WERI-Rb-1 (cell line): ENCODE measurements around the gene FGFR3.

Experiments
- DNase-seq: peaks from one replicate; pipeline ENCODE4 v3.0.0-alpha.2; 2020
- H3K27ac ChIP-seq: fragments of 250-450 bp; sonication (Bioruptor Pico); 2 replicates; pipeline ENCODE4 v1.5.1; 2020; ENCODE audit warnings: mild to moderate bottlenecking, moderate library complexity
- H3K27me3 ChIP-seq: fragments of 250-450 bp; sonication (Bioruptor Pico); 2 replicates; pipeline ENCODE4 v1.5.1; 2021; ENCODE audit warnings: mild to moderate bottlenecking, low read depth, moderate library complexity; ENCODE audit not compliant: insufficient read depth, severe bottlenecking
- H3K36me3 ChIP-seq: fragments of 250-450 bp; sonication (Bioruptor Pico); 2 replicates; pipeline ENCODE4 v1.5.1; 2020; ENCODE audit warnings: mild to moderate bottlenecking, moderate library complexity
- H3K4me3 ChIP-seq: 2 replicates; pipeline ENCODE4 v1.5.1; 2011; ENCODE audit warnings: low read depth, mild to moderate bottlenecking, control low read depth, low read length
- H3K9me3 ChIP-seq: fragments of 250-450 bp; sonication (Bioruptor Pico); 2 replicates; pipeline ENCODE4 v1.5.1; 2021; ENCODE audit warnings: mild to moderate bottlenecking, moderate library complexity; ENCODE audit not compliant: severe bottlenecking
- TF ChIP-seq, protein P1 (sequence below): IDR thresholded peaks from 2 replicates; pipeline ENCODE4 v1.5.1; 2011; ENCODE audit warnings: low read depth, mild to moderate bottlenecking, control low read depth, inconsistent platforms, low read length

FGFR3 gene

DNA sequence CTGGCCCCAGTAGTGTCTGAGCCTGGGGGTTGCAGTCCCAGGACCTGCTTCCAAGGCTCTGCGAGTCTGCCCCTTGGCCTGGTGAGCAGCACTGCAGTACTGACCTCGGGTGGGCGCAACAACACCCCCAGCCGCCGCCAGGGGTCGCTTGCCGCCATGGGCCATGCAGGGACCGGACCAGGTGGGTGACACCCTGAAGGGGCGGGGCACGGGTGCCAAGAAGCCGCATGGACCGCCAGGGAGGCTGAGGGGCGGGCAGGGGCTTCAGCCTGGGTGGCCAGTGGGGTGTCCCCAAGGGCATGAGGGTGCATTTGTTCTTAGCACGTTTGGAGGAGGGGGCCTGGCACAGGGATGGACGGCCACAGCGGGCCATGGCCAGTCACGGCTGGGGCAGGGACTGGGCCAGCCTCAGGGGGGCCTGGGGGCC lies 46.8 kb upstream of the FGFR3 start:
- peaks cover 35% of the 10 kb centered on the region for H3K36me3 ChIP-seq
- H3K27ac ChIP-seq, result peak overlapping the region; percentile 1; the same call in 1 of the 2 replicates
- peak; percentile 96 for DNase-seq
- no peaks in the 10 kb centered on the region for H3K27me3 ChIP-seq
- TF ChIP-seq, protein P1, sequence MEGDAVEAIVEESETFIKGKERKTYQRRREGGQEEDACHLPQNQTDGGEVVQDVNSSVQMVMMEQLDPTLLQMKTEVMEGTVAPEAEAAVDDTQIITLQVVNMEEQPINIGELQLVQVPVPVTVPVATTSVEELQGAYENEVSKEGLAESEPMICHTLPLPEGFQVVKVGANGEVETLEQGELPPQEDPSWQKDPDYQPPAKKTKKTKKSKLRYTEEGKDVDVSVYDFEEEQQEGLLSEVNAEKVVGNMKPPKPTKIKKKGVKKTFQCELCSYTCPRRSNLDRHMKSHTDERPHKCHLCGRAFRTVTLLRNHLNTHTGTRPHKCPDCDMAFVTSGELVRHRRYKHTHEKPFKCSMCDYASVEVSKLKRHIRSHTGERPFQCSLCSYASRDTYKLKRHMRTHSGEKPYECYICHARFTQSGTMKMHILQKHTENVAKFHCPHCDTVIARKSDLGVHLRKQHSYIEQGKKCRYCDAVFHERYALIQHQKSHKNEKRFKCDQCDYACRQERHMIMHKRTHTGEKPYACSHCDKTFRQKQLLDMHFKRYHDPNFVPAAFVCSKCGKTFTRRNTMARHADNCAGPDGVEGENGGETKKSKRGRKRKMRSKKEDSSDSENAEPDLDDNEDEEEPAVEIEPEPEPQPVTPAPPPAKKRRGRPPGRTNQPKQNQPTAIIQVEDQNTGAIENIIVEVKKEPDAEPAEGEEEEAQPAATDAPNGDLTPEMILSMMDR, result peak; percentile 98
- no peak overlapping the region for H3K4me3 ChIP-seq
- peaks cover 3% of the 10 kb centered on the region for H3K9me3 ChIP-seq

DNA sequence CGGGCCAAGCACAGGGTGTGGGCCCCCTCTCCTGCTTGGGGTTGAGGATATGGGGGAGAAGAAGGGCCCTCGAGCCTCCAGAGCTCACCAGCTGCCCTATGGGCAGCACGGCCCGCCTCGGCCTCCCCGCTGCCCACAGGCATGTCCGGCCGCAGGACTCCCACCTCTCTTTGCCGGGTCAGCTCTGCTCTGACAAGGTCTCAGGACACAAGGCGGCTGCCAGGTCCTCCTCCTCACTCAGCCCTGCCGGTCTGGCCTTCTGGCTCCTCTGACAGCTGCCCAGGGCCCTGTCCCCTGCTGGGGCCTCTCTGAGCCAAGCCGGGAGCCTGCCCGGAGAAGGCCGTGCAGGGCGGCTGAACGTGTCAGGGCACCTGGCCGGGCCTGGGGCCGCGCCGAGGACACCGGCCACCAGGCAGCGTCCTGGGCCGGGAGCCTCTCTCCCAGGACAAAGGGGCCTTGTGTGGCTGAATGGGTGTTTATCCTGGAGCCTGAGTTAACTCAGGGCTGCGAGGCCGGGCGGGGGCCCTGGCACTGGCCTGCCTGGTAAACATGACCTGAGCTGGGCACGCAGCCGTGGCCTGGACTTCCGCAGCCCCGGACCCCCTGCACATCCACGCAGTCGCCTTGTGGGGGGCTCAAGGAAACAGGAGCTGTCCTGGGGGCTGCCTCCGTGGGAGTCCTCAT lies 46.0 kb upstream of the FGFR3 start:
- Histone ChIP-seq H3K27me3 (no peaks in the 10 kb centered on the region), H3K9me3 (peaks cover 3% of the 10 kb centered on the region), H3K36me3 (peaks cover 28% of the 10 kb centered on the region), H3K27ac (peak overlapping the region; percentile 1), H3K4me3 (no peak overlapping the region)
- peak; percentile 70 for DNase-seq
- TF ChIP-seq, protein P1, result no peak

DNA sequence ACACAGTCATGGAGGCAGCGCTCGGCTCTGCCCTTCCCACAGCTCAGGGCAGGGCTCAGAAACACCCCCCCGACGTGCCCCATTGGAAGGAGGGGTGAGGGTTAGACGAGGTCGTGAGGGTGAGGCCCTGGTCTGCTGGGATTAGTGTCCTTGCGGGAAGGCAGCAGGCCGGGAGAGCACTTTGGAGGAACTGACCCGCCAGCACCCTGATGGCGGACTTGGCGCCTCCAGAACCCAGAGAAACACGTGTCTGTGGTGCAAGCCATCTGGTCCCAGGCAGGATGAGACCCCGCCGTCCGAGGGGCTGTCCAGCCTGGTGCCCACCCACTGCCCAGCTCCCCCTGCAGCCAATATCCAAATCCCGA lies 45.5 kb upstream of the FGFR3 start:
- peaks cover 22% of the 10 kb centered on the region for H3K36me3 ChIP-seq
- H3K4me3 ChIP-seq, result no peak overlapping the region
- TF ChIP-seq, protein P1, result 0 out of 2 replicates have a peak, but pooled peaks have one; percentile 1
- H3K9me3 ChIP-seq, result peaks cover 3% of the 10 kb centered on the region
- DNase-seq, result peak; percentile 54
- no peak overlapping the region for H3K27ac ChIP-seq
- no peaks in the 10 kb centered on the region for H3K27me3 ChIP-seq

DNA sequence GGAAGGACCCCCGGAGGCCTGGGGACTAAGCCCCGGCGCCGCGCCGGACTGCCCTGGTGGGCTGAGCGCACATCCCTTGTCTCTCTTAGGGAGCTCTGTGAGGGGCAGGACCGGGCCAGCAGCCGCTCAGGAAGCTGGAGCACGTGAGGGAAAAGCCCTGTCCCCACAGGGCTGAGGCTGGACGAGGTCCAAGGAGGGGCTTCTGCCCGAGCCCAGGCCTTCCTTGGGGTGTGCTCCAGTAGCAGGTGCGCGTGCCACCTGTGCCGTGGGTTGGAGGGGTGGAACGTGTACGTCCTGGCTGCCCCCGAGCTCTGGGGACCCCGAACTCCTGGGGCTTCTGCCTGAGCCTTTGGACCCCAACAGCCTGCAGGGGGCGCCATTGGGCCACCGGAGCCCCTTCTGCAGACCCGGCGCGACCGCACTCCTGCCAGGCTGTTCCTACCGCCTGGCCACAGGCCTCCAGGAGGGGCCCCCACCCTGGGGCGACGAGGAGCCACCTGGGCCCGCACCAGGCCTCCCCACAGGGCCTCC lies 44.6 kb upstream of the FGFR3 start:
- H3K9me3 ChIP-seq, result peaks cover 3% of the 10 kb centered on the region
- H3K4me3 ChIP-seq, result peak overlapping the region; percentile 23
- DNase-seq, result peak; percentile 91
- H3K27ac ChIP-seq, result no peak overlapping the region
- TF ChIP-seq, protein P1, result peak; percentile 91
- H3K36me3 ChIP-seq, result peaks cover 17% of the 10 kb centered on the region
- no peaks in the 10 kb centered on the region for H3K27me3 ChIP-seq

DNA sequence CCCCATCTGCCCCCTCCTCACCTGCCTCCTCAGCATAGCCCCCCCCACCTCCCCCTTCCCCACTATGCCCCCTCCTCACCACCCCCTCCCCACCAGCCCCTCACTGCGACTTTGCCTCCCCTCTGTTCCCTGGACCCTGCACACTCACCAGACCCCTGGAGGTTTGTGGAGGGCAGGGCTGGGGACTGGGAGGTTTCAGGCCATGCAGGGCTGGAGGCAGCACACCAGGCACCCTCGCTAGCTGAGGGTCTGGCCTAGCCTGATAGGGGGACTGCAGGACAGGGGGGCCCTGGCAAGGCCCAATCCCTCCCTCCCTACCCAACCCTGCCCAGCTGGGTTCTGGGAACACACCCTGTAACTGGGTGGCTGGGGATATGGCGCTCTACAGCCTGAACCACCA lies 43.7 kb upstream of the FGFR3 start:
- DNase-seq, result no peak
- peaks cover 9% of the 10 kb centered on the region for H3K36me3 ChIP-seq

More for the DNA sequence above, 43.7 kb upstream of the FGFR3 start:
- TF ChIP-seq, protein P1, result no peak
- Histone ChIP-seq H3K27ac (no peak overlapping the region), H3K9me3 (peaks cover 3% of the 10 kb centered on the region), H3K4me3 (no peak overlapping the region), H3K27me3 (no peaks in the 10 kb centered on the region)
